Measurements from ENCODE around the gene PVRIG.

DNA sequence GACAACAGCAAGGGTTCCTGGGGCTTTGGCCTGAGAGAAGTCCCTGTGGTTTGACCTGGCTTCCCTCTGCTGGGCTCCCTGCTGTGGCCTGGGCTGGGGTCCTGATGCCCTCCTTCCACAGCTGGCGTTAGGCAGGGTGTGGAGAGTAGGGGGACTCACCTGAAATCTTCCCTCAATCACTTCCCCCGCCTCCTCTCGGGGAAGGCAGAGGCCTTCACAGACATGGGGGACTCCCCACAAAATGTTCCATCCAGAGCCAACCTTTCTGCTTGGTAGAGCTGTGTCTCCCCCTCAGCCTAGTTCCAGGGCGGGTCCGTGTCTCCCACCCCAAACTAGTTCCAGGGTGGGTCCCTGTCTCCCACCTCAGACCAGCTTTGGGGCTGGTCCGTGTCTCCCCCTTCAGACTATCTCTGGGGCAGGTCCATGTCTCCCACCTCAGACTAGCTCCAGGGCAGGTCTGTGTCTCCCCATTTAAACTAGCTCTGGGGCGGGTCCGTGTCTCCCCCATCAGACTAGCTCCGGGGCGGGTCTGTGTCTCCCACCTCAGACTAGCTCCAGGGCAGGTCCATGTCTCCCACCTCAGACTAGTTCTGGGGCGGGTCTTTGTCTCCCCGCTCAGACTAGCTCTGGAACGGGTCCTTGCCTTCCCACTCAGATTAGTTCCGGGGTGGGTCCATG lies 2.2 kb downstream of the PVRIG start:
- no peak for TF ChIP-seq ZNF274 (IDR thresholded peaks at IDR 0.05; ENCODE audit: borderline replicate concordance, extremely low read depth, low read length)
- no peak for TF ChIP-seq GABPA (IDR thresholded peaks at IDR 0.05; ENCODE audit: borderline replicate concordance, insufficient read depth, low read length)
- TF ChIP-seq POLR2A (IDR thresholded peaks at IDR 0.05; ENCODE audit: control extremely low read depth in 1 of 2, low read depth in 2 of 2, low read length in 2 of 2) = no peak
